CD14-positive monocyte (primary cell): Measurements from ENCODE around the gene TEAD1. TPM values are rescaled to one million over a fixed set of nuclear protein-coding genes. Genes with fewer than 3 reads are reported as not detected.

Source experiments
- DNase-seq, 3 donors: peaks; one replicate each; pipeline ENCODE4 v3.0.0-alpha.2; 2011 to 2022
- H2AFZ ChIP-seq: 2 replicates; pipeline ENCODE4 v1.6.0; 2012; ENCODE audit warnings: mild to moderate bottlenecking, low read depth, low read length, inconsistent platforms; ENCODE audit not compliant: insufficient read depth, poor library complexity, severe bottlenecking
- H3K27ac ChIP-seq, 2 donors: 1 replicate in 1 of 2; 2 replicates in 1 of 2; pipeline ENCODE4 v1.5.1; 2012 to 2013; ENCODE audit warnings: low read length in 2 of 2, control low read depth in 1 of 2, inconsistent platforms in 1 of 2, low read depth in 1 of 2, mild to moderate bottlenecking in 1 of 2
- H3K27me3 ChIP-seq, 2 donors: one replicate each; pipeline versions ENCODE4 v1.6.0 to v1.6.1; 2011 to 2013; ENCODE audit warnings: low read length in 2 of 2; ENCODE audit not compliant: control insufficient read depth in 2 of 2, insufficient read depth in 2 of 2
- H3K36me3 ChIP-seq, 2 donors: replicated peaks in 1 of 2; 1 replicate in 1 of 2; 2 replicates in 1 of 2; pipeline versions ENCODE4 v1.5.1 to v1.6.1; 2012 to 2013; ENCODE audit warnings: low read length in 2 of 2, control low read depth in 1 of 2, inconsistent platforms in 1 of 2, mild to moderate bottlenecking in 1 of 2; ENCODE audit not compliant: insufficient read depth in 2 of 2, control insufficient read depth in 1 of 2
- H3K4me1 ChIP-seq, 2 donors: 1 replicate in 1 of 2; 2 replicates in 1 of 2; pipeline versions ENCODE4 v1.5.1 to v1.6.1; 2012 to 2013; ENCODE audit warnings: low read length in 2 of 2, control low read depth in 1 of 2, inconsistent platforms in 1 of 2, mild to moderate bottlenecking in 1 of 2, moderate library complexity in 1 of 2; ENCODE audit not compliant: insufficient read depth in 2 of 2, control insufficient read depth in 1 of 2
- H3K4me2 ChIP-seq: replicated peaks from 2 replicates; pipeline ENCODE3; 2012; ENCODE audit warnings: low read length, moderate library complexity, mild to moderate bottlenecking; ENCODE audit not compliant: poor library complexity, severe bottlenecking; ENCODE audit errors: extremely low read depth
- H3K4me3 ChIP-seq, 3 experiments: fragments of 200-600 bp in 1 of 3; sonication (generic) in 1 of 3; replicated peaks in 1 of 3; 1 replicate in 2 of 3; 2 replicates in 1 of 3; pipeline ENCODE4 v1.5.1; 2011 to 2013; ENCODE audit warnings: low read length in 3 of 3, mild to moderate bottlenecking in 3 of 3, control low read depth in 2 of 3, low read depth in 2 of 3, inconsistent platforms in 1 of 3, moderate library complexity in 1 of 3
- H3K79me2 ChIP-seq: 2 replicates; pipeline ENCODE4 v1.6.0; 2012; ENCODE audit warnings: mild to moderate bottlenecking, control low read depth, inconsistent platforms, low read length, moderate library complexity; ENCODE audit not compliant: insufficient read depth
- H3K9ac ChIP-seq: 2 replicates; pipeline ENCODE4 v1.6.0; 2017; ENCODE audit warnings: low read length, mild to moderate bottlenecking; ENCODE audit not compliant: insufficient read depth, poor library complexity, severe bottlenecking
- H3K9me3 ChIP-seq, 2 donors: replicated peaks in 1 of 2; 1 replicate in 1 of 2; 2 replicates in 1 of 2; pipeline versions ENCODE4 v1.5.1 to v1.6.1; 2012 to 2013; ENCODE audit warnings: low read length in 2 of 2, control low read depth in 1 of 2; ENCODE audit not compliant: control insufficient read depth in 1 of 2, insufficient read depth in 1 of 2
- H4K20me1 ChIP-seq: 2 replicates; pipeline ENCODE4 v1.6.0; 2012; ENCODE audit warnings: mild to moderate bottlenecking, low read length, control low read depth, moderate library complexity; ENCODE audit not compliant: insufficient read depth
- H3K27ac Mint-ChIP-seq, 7 donors: one replicate each; pipeline ENCODE4 v1.8.0; 2020; ENCODE audit warnings: mild to moderate bottlenecking in 7 of 7, mixed read lengths in 7 of 7, moderate library complexity in 6 of 7, inconsistent platforms in 2 of 7
- H3K27me3 Mint-ChIP-seq, 3 donors: one replicate each; pipeline ENCODE4 v1.8.0; 2021 to 2022; ENCODE audit warnings: low read depth in 3 of 3, mild to moderate bottlenecking in 3 of 3, mixed read lengths in 3 of 3, moderate library complexity in 3 of 3, inconsistent platforms in 1 of 3
- H3K36me3 Mint-ChIP-seq, 2 donors: one replicate each; pipeline ENCODE4 v1.8.0; 2020; ENCODE audit warnings: mixed read lengths in 2 of 2, inconsistent platforms in 1 of 2, mild to moderate bottlenecking in 1 of 2
- H3K4me1 Mint-ChIP-seq: one replicate; pipeline ENCODE4 v1.8.0; 2020; ENCODE audit warnings: mild to moderate bottlenecking, mixed read lengths
- H3K4me3 Mint-ChIP-seq, 2 donors: one replicate each; pipeline ENCODE4 v1.8.0; 2020; ENCODE audit warnings: mild to moderate bottlenecking in 2 of 2, mixed read lengths in 2 of 2, moderate library complexity in 1 of 2
- H3K9me3 Mint-ChIP-seq, 7 donors: one replicate each; pipeline ENCODE4 v1.8.0; 2020 to 2022; ENCODE audit warnings: mixed read lengths in 7 of 7, mild to moderate bottlenecking in 6 of 7, moderate library complexity in 6 of 7, inconsistent platforms in 2 of 7
- CTCF ChIP-seq: fragments of 200-600 bp; IDR thresholded peaks from one replicate; pipeline ENCODE4 v1.8.0; 2022; ENCODE audit warnings: antibody characterized with exemption, mild to moderate bottlenecking
- WGBS: methylation state at CpG from one replicate; pipeline ENCODE4 v1.1.5; 2013; ENCODE audit warnings: missing lambda C conversion rate; ENCODE audit not compliant: insufficient coverage; 5-methylcytosine and 5-hydroxymethylcytosine counted together
- intact Hi-C, 2 donors: fragments of 100-400 bp; cut with micrococcal nuclease; formaldehyde crosslinking; loops; one replicate each; pipeline versions ENCODE4 v1.15.0 to v1.15.1; 2023
- polyA plus RNA-seq, 3 donors: library from polyadenylated mRNA; depleted of rRNA in 1 of 3; unstranded in 2 of 3; stranded (reverse) in 1 of 3; fragments of 300-500 nt in 2 of 3; fragments of >200 nt in 1 of 3; fragmentation: Illumina TruSeq in 2 of 3; gene quantifications; 1 replicate in 2 of 3; 2 replicates in 1 of 3; pipeline ENCODE4 v1.2.3, GENCODE V29; 2012 to 2021

Gene TEAD1
- polyA plus RNA-seq, 3 donors = not detected

- TF ChIP-seq CTCF = no peak
- Mint-ChIP-seq H3K27me3 (peaks cover 2 to 6% (median 2%) of the 10 kb centered on the region in 3 donors), H3K9me3 (peaks cover 0 to 2% (median 0%) of the 10 kb centered on the region in 7 donors), H3K36me3 (no peaks in the 10 kb centered on the region), H3K27ac (no peak overlapping the region), H3K4me1 (no peaks in the 10 kb centered on the region), H3K4me3 (no peak overlapping the region)
- no peaks in the 10 kb centered on the region for H3K4me1 ChIP-seq
- intact Hi-C loops = no loop called here
- H3K79me2 ChIP-seq = no peaks in the 10 kb centered on the region
- no peaks in the 10 kb centered on the region for H3K36me3 ChIP-seq
- no peaks in the 10 kb centered on the region for H3K27me3 ChIP-seq
- no peak overlapping the region for H3K4me2 ChIP-seq
- no peak overlapping the region for H3K9ac ChIP-seq
- DNase-seq = no peak
- no peak overlapping the region for H3K27ac ChIP-seq
- H3K9me3 ChIP-seq = no peaks in the 10 kb centered on the region
- no peak overlapping the region for H2AFZ ChIP-seq
- H3K4me3 ChIP-seq = no peak overlapping the region
- no peaks in the 10 kb centered on the region for H4K20me1 ChIP-seq
- WGBS = 87% methylated on average over 3 of the region's 4 CpGs
Observed at GRCh38 chr11:12941671-12942070, 267.4 kb downstream of the TEAD1 start.

GRCh38 chr11:12942157-12942556 is 267.9 kb downstream of the TEAD1 start:
- peaks cover 2 to 6% (median 2%) of the 10 kb centered on the region in 3 donors for H3K27me3 Mint-ChIP-seq
- no peaks in the 10 kb centered on the region for H3K4me1 ChIP-seq
- no peak overlapping the region for H3K27ac Mint-ChIP-seq
- peaks cover 0 to 5% (median 0%) of the 10 kb centered on the region in 7 donors for H3K9me3 Mint-ChIP-seq
- H3K9ac ChIP-seq = no peak overlapping the region
- no peak for DNase-seq
- no peaks in the 10 kb centered on the region for H4K20me1 ChIP-seq
- 93% methylated on average over 4 of the region's 11 CpGs for WGBS
- no peaks in the 10 kb centered on the region for H3K79me2 ChIP-seq
- no peaks in the 10 kb centered on the region for H3K9me3 ChIP-seq
- no peaks in the 10 kb centered on the region for H3K27me3 ChIP-seq
- H3K4me3 ChIP-seq = no peak overlapping the region
- no peak overlapping the region for H3K4me2 ChIP-seq
- no peaks in the 10 kb centered on the region for H3K4me1 Mint-ChIP-seq
- H3K36me3 ChIP-seq = no peaks in the 10 kb centered on the region
- H3K36me3 Mint-ChIP-seq = no peaks in the 10 kb centered on the region
- H3K27ac ChIP-seq = no peak overlapping the region
- TF ChIP-seq CTCF = no peak
- intact Hi-C loops = no loop called here
- no peak overlapping the region for H2AFZ ChIP-seq
- H3K4me3 Mint-ChIP-seq = no peak overlapping the region
